NCI-H2081 (cell line): ENCODE results near the gene PLXDC2.

Experiments
- DNase-seq, 2 experiments: peaks; one replicate each; lab custom pipeline; 2025; lab: John Stamatoyannopoulos, UW

Gene PLXDC2

DNA sequence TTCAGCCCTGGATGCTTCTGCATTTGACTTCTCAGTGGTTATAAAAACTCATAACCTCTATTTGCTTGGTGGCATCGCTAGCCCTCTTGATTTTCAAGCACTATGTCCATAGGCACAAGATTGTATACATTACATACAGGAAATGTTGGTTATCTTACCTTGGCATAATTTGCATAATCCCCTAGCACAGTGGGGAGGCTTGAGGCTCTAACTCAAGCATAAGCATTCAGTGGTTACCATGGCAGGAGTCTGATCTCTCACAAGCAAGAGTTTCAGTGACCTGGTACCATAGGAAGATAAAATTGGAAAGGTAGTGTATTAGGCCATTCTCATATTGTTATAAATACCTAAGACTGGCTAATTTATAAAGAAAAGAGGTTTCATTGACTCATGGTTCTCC is 121.8 kb downstream of the PLXDC2 start:
- DNase-seq = no peak

DNA sequence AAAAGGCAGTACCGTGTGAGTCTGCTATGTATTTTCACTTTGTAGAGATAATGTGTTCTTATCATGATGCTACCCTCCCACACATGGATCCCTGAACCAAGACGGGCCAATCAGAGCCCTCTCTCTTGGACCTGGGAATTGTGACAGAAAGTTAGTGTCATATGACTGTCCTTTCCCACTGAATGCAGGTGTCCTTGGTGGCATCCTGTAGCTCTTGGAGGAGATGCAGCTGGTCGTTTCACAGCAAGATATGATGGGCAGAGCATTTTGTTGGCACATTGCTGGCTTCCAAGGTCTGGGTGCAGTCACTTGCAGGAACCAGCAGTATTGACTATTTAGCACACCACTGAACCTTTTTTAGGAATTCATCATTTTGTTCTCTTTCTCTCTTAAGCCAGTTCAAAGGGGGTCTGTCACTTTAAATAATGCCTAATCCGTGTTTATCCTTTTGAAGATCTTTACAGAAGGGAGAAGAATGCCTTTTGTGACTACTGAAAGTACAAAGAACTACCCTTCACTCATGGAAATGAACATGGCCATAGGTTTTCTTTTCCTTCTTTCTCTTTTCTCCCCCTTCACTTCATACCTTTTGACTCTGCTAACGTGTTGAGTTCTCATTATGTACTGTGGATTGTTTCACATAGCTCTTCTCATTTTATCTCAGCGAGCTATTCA is 125.1 kb downstream of the PLXDC2 start:
- no peak for DNase-seq

- DNase-seq = no peak
Observed at GRCh38 chr10:19944911-19945663, 128.9 kb downstream of the PLXDC2 start.

DNA sequence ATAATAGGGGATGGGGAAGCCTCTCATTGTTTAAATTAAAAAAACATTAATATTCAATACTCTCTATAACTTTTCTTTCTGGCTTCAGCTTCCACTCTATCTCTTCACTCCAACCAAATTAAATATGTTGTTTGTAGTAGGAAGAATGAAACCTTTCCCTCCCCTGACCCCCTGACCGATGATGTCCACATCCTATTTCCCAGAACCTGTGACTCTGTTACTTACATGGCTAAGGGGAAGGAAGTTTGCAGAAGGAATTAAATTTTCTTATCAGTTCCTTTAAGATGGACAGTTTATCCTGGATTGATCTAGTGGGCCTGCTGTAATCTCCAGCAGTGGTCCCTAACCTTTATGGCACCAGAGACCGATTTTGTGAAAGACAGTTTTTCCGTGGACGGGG is 130.0 kb downstream of the PLXDC2 start:
- no peak for DNase-seq

GRCh38 chr10:19946791-19947190 is 130.6 kb downstream of the PLXDC2 start:
- no peak for DNase-seq

DNA sequence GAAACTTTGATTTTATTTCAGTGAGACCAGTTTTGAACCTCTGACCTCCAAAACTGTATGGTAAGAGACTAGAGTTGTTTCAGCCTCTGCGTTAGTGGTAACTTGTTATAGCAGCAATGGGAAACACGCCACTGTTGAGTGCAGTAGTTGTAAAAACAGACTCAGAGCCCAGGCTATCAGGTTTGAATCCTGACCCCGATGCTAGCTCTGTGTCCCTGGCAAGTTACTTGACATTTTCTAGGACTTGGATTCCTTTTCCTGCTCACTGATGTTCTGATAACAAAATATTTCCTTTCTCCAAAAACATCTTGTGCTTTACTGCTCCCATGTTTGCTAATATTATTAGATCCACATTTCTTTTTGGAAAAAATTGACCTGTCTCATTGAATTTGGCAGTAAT is 131.0 kb downstream of the PLXDC2 start:
- DNase-seq = no peak

DNA sequence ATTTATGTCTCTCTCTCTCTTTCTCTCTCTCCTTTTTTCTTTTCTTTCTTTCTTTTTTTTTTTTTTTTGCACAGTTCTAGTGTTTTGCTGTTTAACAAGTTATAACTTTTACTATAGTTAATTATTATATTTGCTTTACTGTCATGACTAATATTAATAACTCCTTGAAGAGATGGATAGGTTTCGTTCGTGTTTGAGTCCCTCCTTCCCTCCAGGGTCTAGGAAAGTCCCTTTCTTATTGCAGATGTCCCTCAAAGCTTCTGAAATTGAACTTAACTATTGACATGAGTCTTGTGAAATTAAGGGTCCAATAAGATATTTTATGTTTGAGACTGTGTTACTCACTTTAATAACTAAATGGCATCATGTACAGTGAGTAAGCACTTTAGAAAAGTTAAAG is 131.4 kb downstream of the PLXDC2 start:
- no peak for DNase-seq

GRCh38 chr10:19952224-19953010 is 136.2 kb downstream of the PLXDC2 start:
- DNase-seq = no peak

DNA sequence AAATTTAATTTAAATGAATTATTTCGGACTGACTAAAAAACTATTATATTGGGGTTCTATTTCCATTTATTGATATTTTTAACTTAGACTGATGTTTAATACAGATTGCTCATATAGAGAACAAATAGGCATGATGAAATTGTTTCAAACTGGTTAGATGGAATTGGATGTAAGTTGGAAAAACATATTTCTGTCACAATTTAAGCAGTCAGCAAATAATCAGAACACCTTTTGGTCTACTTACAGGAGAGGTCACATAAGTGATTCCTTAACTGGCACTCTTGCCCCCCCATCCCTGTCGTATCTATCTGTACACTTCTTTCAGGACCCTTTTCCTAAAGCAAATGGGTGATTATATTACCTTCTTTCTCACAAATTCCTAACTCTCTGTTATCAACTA is 138.4 kb downstream of the PLXDC2 start:
- no peak for DNase-seq

DNA sequence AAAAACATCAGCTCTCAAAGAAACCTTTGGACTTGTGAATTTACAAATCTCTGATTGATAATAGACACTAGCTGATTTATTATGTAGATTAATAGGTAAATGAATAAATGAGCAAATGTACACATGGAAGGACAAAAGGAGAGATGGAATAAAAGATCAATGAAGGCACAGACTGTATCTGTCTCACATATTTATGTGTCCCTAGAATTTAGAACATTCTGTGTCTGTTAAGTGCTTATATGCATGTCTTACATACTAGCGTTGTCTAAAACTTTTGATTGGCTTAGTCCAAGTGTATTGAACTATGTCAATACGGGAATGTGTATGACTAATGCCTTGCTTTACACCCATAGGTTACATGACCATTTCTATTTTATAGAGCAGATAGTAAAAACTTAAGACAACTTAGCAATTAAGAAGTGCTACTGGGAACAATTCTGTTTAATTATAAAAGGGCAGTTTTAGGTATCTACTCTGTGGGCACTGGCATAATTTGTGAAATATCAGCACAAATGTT is 140.3 kb downstream of the PLXDC2 start:
- DNase-seq = no peak

DNA sequence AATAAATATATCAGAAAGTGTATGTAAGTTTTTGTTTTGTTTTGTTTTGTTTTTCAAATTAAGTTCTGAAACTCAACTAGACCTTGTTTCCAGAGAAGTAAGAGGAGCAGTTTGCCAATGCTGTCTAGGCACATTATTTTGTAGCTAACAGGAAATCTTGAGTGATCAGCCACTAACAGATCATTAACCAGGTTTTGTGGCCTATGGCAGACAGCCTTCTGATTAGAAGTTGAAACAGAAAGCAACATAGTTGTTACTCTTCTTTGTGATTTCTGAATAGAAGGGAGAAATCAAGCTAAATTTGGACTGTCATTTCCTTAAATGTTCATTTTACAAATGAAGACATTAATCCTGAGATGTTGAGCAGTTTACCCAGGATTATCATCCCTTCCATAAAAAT is 142.6 kb downstream of the PLXDC2 start:
- DNase-seq = no peak

- DNase-seq = no peak
Observed at GRCh38 chr10:19961076-19962053, 145.1 kb downstream of the PLXDC2 start.

DNA sequence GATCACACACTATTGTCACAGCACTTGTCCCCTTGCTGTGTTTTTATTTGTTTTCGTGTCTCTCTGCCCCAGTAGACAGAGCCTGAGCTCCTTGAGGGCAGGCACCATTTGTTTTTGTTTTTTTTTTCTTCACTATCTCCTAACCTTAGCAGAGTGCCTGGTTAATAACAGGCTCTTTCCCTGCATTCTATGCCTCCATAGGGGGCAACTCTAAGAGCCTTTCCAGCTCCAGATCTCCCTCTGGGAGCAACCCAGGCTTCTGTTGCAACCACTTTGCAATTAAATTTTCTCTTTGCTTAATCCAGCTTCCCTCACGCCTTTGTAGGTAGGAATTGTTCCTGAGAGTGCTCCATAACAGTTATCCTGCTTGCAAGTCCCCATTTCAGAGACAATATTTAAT is 148.4 kb downstream of the PLXDC2 start:
- no peak for DNase-seq

- DNase-seq = peak in 1 of 2 experiments; percentile 11
Observed at GRCh38 chr10:19966751-19967150, 150.5 kb downstream of the PLXDC2 start.

DNA sequence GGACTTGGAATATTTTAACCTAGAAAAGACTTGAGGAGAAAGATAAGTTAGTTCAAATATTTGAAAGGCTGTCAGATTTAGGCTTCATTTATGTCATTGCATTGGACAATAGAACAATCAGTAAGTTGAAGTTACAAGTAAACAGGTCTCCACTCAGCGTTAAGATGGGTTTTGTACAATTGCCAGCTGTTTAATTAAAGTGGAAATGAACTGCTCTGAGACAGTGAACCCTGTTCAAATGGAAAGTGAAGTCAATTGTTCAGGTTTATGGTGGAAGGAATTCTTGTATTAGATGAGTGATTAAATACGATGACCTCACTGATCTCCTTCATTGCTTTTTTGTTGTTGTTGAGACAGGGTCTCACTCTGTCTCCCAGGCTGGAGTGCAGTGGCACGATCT is 151.7 kb downstream of the PLXDC2 start:
- DNase-seq = no peak

DNA sequence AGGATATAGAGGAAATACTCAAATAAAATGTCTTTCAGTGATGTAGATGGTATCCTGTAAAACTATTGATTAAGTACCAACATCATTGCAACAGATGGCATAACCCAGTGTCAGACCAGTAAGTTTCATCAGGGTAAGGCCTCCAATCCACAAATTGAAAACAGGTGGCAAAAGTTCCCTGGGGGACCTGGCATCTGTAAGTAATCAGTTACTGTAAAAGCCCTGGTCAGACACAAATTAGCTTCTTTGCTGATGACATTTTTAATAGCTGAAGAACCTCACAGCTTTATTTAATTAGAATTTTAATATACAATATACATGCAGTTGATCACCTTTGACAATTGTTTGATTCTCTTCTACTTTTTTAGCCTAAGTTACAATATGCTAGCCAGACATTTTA is 152.5 kb downstream of the PLXDC2 start:
- no peak for DNase-seq

GRCh38 chr10:19970256-19970655 is 154.0 kb downstream of the PLXDC2 start:
- no peak for DNase-seq

DNA sequence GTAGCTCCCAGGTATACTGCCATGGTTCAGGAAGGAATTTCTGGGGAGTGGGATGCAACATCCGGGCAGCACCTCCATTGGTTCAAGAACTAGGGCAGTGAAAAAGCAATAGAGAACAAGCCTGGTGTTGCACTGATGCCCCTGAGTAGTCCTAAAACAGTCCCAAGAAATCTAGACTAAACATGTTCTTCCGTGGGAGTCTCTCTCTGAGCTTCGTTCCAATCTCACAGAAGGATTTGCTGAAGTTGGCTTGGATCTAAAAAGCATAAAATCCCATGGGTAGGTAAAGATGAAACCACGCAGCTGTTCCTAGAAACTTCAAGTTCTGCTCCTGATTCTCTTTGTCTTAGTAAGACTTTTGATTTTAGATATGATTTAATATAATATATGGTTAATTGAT is 154.5 kb downstream of the PLXDC2 start:
- DNase-seq = no peak

DNA sequence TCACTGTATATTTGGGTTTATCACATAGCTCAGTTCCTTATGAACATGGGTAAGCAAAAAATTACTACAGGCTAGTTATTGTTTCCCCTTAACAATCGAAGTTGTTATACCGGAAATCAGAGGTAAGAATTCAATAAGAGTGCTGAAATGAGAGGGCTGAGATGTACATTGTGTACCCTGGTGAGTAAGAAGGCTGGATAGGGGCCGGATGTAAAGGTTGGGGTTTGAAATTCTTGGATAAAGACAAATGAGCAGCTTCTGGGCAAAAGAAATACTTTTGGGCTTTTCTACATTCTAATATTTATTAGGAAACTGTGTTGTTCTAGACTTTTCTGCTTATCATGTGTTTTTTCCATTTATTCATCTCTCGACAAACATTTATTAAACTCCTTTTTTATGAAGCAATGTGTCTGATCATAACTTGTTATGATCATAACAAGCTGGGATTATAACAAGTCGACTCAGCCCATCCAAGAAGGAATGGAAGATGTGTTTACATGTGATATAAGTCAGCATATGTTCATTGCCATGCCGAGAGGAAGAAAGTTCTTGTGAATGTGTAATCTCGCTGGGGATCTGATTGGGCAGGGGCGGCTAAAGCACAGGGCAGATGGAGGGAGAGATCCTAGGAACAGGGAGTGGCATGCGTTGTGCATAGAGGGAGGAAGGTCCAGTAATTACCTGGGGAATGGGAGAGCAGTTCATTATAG is 155.3 kb downstream of the PLXDC2 start:
- no peak for DNase-seq

GRCh38 chr10:19974138-19974537 is 157.9 kb downstream of the PLXDC2 start:
- no peak for DNase-seq

DNA sequence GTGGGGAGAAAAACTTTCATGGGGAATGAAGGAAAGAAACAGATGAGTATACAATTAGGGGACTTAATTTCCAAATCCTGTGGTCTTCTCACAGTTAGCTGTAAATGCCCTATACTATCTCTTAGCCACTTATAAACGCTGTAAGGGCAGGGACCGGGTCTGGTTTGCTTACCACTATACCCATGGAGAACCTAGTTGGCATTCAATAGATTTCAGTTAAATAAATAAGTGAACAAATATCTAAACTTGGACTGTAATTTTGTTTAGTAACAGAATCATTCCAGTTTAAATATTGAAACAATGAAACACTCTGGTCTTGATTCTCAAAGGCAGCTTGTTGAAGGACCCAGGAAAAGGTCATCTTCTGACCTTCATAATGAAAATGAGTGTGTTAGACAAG is 158.3 kb downstream of the PLXDC2 start:
- DNase-seq = no peak
